Caco-2 (cell line): Measurements from ENCODE around the gene TSPAN15. TPM values are rescaled to one million over a fixed set of nuclear protein-coding genes. Genes with fewer than 3 reads are reported as not detected.

Source experiments
- BruUV-seq: library from RNA; stranded (reverse); fragments of 400-500 nt; replicated peaks from 2 replicates; lab custom pipeline; 2021; lab: Mats Ljungman, UMichigan
- CTCF ChIA-PET: fragments of 300-600 bp; sonication (Branson Sonifier 250); formaldehyde crosslinking; loops from one replicate; lab custom pipeline; 2022; ENCODE audit warnings: antibody characterized with exemption; lab: Charles Lee
- POLR2A ChIA-PET: fragments of 300-600 bp; sonication (Branson Sonifier 250); formaldehyde crosslinking; loops from one replicate; lab custom pipeline; 2022; ENCODE audit warnings: antibody characterized with exemption; lab: Charles Lee
- DNase-seq, 2 experiments: peaks; one replicate each; pipeline versions ENCODE4 v3.0.0 to v3.0.0-alpha.2; 2020 to 2022
- H3K27me3 ChIP-seq: replicated peaks from 2 replicates; pipeline ENCODE4 v1.6.0; 2011; ENCODE audit warnings: low read length; ENCODE audit not compliant: control insufficient read depth, insufficient read depth
- H3K36me3 ChIP-seq: 2 replicates; pipeline ENCODE4 v1.5.1; 2011; ENCODE audit warnings: low read length; ENCODE audit not compliant: control insufficient read depth, insufficient read depth
- H3K4me1 ChIP-seq: fragments of 250-450 bp; sonication (Bioruptor Pico); 2 replicates; pipeline ENCODE4 v1.5.1; 2020; ENCODE audit warnings: mild to moderate bottlenecking
- H3K4me3 ChIP-seq: 2 replicates; pipeline ENCODE4 v1.5.1; 2011; ENCODE audit warnings: low read depth, mild to moderate bottlenecking, control low read depth, low read length
- H3K9me3 ChIP-seq: fragments of 250-450 bp; sonication (Bioruptor Pico); 2 replicates; pipeline ENCODE4 v1.5.1; 2020; ENCODE audit warnings: mild to moderate bottlenecking, moderate library complexity
- H3K27ac Mint-ChIP-seq: one replicate; pipeline ENCODE4 v1.8.0; 2022; ENCODE audit warnings: mixed read lengths; ENCODE audit not compliant: unreplicated experiment
- H3K27me3 Mint-ChIP-seq: one replicate; pipeline ENCODE4 v1.8.0; 2022; ENCODE audit warnings: mixed read lengths; ENCODE audit not compliant: insufficient read depth, unreplicated experiment
- H3K36me3 Mint-ChIP-seq: one replicate; pipeline ENCODE4 v1.8.0; 2022; ENCODE audit warnings: mild to moderate bottlenecking, mixed read lengths; ENCODE audit not compliant: insufficient read depth, unreplicated experiment
- H3K4me1 Mint-ChIP-seq: one replicate; pipeline ENCODE4 v1.8.0; 2022; ENCODE audit warnings: low read depth, mixed read lengths; ENCODE audit not compliant: unreplicated experiment
- H3K4me3 Mint-ChIP-seq: one replicate; pipeline ENCODE4 v1.8.0; 2022; ENCODE audit warnings: mild to moderate bottlenecking, moderate library complexity, mixed read lengths; ENCODE audit not compliant: unreplicated experiment
- H3K9me3 Mint-ChIP-seq: one replicate; pipeline ENCODE4 v1.8.0; 2022; ENCODE audit warnings: mixed read lengths; ENCODE audit not compliant: unreplicated experiment
- CTCF ChIP-seq, 2 experiments: fragments of 200-600 bp in 1 of 2; IDR thresholded peaks; 1 replicate in 1 of 2; 2 replicates in 1 of 2; pipeline versions ENCODE4 v1.5.1 to v1.8.0; 2011 to 2022; ENCODE audit warnings: antibody characterized with exemption in 1 of 2, control low read depth in 1 of 2, inconsistent platforms in 1 of 2, low read depth in 1 of 2, low read length in 1 of 2, mild to moderate bottlenecking in 1 of 2, moderate library complexity in 1 of 2; ENCODE audit not compliant: insufficient read depth in 1 of 2, severe bottlenecking in 1 of 2, unreplicated experiment in 1 of 2
- intact Hi-C: fragments of 100-400 bp; cut with micrococcal nuclease; formaldehyde crosslinking; loops from one replicate; pipeline ENCODE4 v1.10.0; 2022; ENCODE audit not compliant: unreplicated experiment
- total RNA-seq: library from RNA; stranded (reverse); gene quantifications from 2 replicates; pipeline ENCODE4 v1.2.3, GENCODE V29; 2022

Gene TSPAN15
- total RNA-seq, 1 experiment from 2014 or later, result 86.5 TPM

- Histone ChIP-seq H3K4me1 (peaks cover 48% of the 10 kb centered on the region), H3K4me3 (no peak overlapping the region), H3K36me3 (no peaks in the 10 kb centered on the region), H3K27me3 (no peaks in the 10 kb centered on the region), H3K9me3 (peaks cover 5% of the 10 kb centered on the region)
- DNase-seq, result no peak
- Mint-ChIP-seq H3K27me3 (no peaks in the 10 kb centered on the region), H3K4me1 (peaks cover 45% of the 10 kb centered on the region), H3K36me3 (peaks cover 23% of the 10 kb centered on the region), H3K9me3 (peaks cover 9% of the 10 kb centered on the region), H3K4me3 (no peak overlapping the region), H3K27ac (peak overlapping the region; percentile 61)
- BruUV-seq, result no TSS peak
- ChIA-PET POLR2A (no interaction called here), CTCF (no interaction called here)
- no peak for TF ChIP-seq CTCF (IDR thresholded peaks at IDR 0.05; ENCODE audit: insufficient read depth in 1 of 2, low read depth in 1 of 2, low read length in 1 of 2, severe bottlenecking in 1 of 2, unreplicated experiment in 1 of 2)
- intact Hi-C loops, result loop anchor here (5.0 kb wide), 1 partner anchor 62 kb away; no protein-coding TSS in a partner anchor
Observed at GRCh38 chr10:69445041-69445440, 6.2 kb upstream of the TSPAN15 start.

GRCh38 chr10:69446229-69446628 lies 5.0 kb upstream of the TSPAN15 start:
- Mint-ChIP-seq H3K4me3 (peak overlapping the region; percentile 37), H3K27ac (peak overlapping the region; percentile 61), H3K36me3 (peaks cover 28% of the 10 kb centered on the region), H3K4me1 (peaks cover 41% of the 10 kb centered on the region), H3K27me3 (no peaks in the 10 kb centered on the region), H3K9me3 (peaks cover 9% of the 10 kb centered on the region)
- Histone ChIP-seq H3K4me1 (peaks cover 53% of the 10 kb centered on the region), H3K4me3 (no peak overlapping the region), H3K9me3 (peaks cover 5% of the 10 kb centered on the region), H3K27me3 (no peaks in the 10 kb centered on the region), H3K36me3 (no peaks in the 10 kb centered on the region)
- DNase-seq, result no peak
- no peak for TF ChIP-seq CTCF (IDR thresholded peaks at IDR 0.05; ENCODE audit: insufficient read depth in 1 of 2, low read depth in 1 of 2, low read length in 1 of 2, severe bottlenecking in 1 of 2, unreplicated experiment in 1 of 2)
- CTCF ChIA-PET, result interaction anchor here (0.7 to 3.5 kb wide), 7 partner anchors 8 to 352 kb away, joined by 3 to 24 read pairs (median 6); no protein-coding TSS in a partner anchor
- POLR2A ChIA-PET, result interaction anchor here (0.6 to 1.0 kb wide), 5 partner anchors 20 to 700 kb away, joined by 3 to 15 read pairs (median 3); partner anchors contain the start of gene TYSND1
- no TSS peak for BruUV-seq
- intact Hi-C loops, result loop anchor here (1.0 to 5.0 kb wide), 2 partner anchors 8 to 61 kb away; no protein-coding TSS in a partner anchor

- intact Hi-C loops, result loop anchor here (1.0 to 5.0 kb wide), 2 partner anchors 8 to 61 kb away; no protein-coding TSS in a partner anchor
- POLR2A ChIA-PET, result interaction anchor here (0.6 to 1.0 kb wide), 6 partner anchors 8 to 700 kb away, joined by 3 to 15 read pairs (median 3); partner anchors contain the start of gene TYSND1
- H3K4me1 ChIP-seq, result peaks cover 53% of the 10 kb centered on the region
Observed at GRCh38 chr10:69446650-69447151, 4.6 kb upstream of the TSPAN15 start.

More at GRCh38 chr10:69446650-69447151, 4.6 kb upstream of the TSPAN15 start:
- peaks cover 5% of the 10 kb centered on the region for H3K9me3 ChIP-seq
- TF ChIP-seq CTCF (IDR thresholded peaks at IDR 0.05; ENCODE audit: insufficient read depth in 1 of 2, low read depth in 1 of 2, low read length in 1 of 2, severe bottlenecking in 1 of 2, unreplicated experiment in 1 of 2), result no peak
- peaks cover 32% of the 10 kb centered on the region for H3K36me3 Mint-ChIP-seq
- H3K4me1 Mint-ChIP-seq, result peaks cover 41% of the 10 kb centered on the region
- H3K9me3 Mint-ChIP-seq, result peaks cover 9% of the 10 kb centered on the region
- no peaks in the 10 kb centered on the region for H3K36me3 ChIP-seq
- BruUV-seq, result no TSS peak
- no peaks in the 10 kb centered on the region for H3K27me3 Mint-ChIP-seq
- H3K27ac Mint-ChIP-seq, result peak overlapping the region; percentile 61
- CTCF ChIA-PET, result interaction anchor here (0.8 to 3.5 kb wide), 9 partner anchors 8 to 69 kb away, joined by 3 to 24 read pairs (median 5); no protein-coding TSS in a partner anchor
- no peaks in the 10 kb centered on the region for H3K27me3 ChIP-seq
- peak overlapping the region; percentile 37 for H3K4me3 Mint-ChIP-seq
- no peak overlapping the region for H3K4me3 ChIP-seq
- DNase-seq, result peak; percentile 78 to 84
